ENCODE measurements around the gene UNC79.

The UNC79 gene

GRCh38 chr14:93727917-93728650 is 297.3 kb downstream of the UNC79 start:
- no peak overlapping the region for H3K27ac ChIP-seq
- TF ChIP-seq CTCF (conservative IDR thresholded peaks at IDR 0.05) = no peak

- TF ChIP-seq CTCF (conservative IDR thresholded peaks at IDR 0.05) = no peak
- no peak overlapping the region for H3K27ac ChIP-seq
Measured at GRCh38 chr14:93728651-93729016, 297.9 kb downstream of the UNC79 start.

- H3K27ac ChIP-seq = no peak overlapping the region
- TF ChIP-seq CTCF (conservative IDR thresholded peaks at IDR 0.05) = no peak
Measured at GRCh38 chr14:93729993-93730392, 299.3 kb downstream of the UNC79 start.

- H3K27ac ChIP-seq = no peak overlapping the region
- no peak for TF ChIP-seq CTCF (conservative IDR thresholded peaks at IDR 0.05)
Measured at GRCh38 chr14:93731753-93732152, 301.0 kb downstream of the UNC79 start.

GRCh38 chr14:93732524-93732923 is 301.8 kb downstream of the UNC79 start:
- H3K27ac ChIP-seq = no peak overlapping the region
- TF ChIP-seq CTCF (conservative IDR thresholded peaks at IDR 0.05) = no peak

GRCh38 chr14:93733231-93733630 is 302.5 kb downstream of the UNC79 start:
- H3K27ac ChIP-seq = no peak overlapping the region
- TF ChIP-seq CTCF (conservative IDR thresholded peaks at IDR 0.05) = no peak

GRCh38 chr14:93733631-93734030 is 302.9 kb downstream of the UNC79 start:
- no peak overlapping the region for H3K27ac ChIP-seq
- no peak for TF ChIP-seq CTCF (conservative IDR thresholded peaks at IDR 0.05)

All from VCaP (cell line).